CD14-positive monocyte (primary cell): ENCODE measurements around the gene PLXNA4. TPM values are rescaled to one million over a fixed set of nuclear protein-coding genes. Genes with fewer than 3 reads are reported as not detected.

ENCODE experiments used
- DNase-seq, 3 donors: peaks; one replicate each; pipeline ENCODE4 v3.0.0-alpha.2; 2011 to 2022
- H2AFZ ChIP-seq: 2 replicates; pipeline ENCODE4 v1.6.0; 2012; ENCODE audit warnings: mild to moderate bottlenecking, low read depth, low read length, inconsistent platforms; ENCODE audit not compliant: insufficient read depth, poor library complexity, severe bottlenecking
- H3K27ac ChIP-seq, 2 donors: 1 replicate in 1 of 2; 2 replicates in 1 of 2; pipeline ENCODE4 v1.5.1; 2012 to 2013; ENCODE audit warnings: low read length in 2 of 2, control low read depth in 1 of 2, inconsistent platforms in 1 of 2, low read depth in 1 of 2, mild to moderate bottlenecking in 1 of 2
- H3K27me3 ChIP-seq, 2 donors: one replicate each; pipeline versions ENCODE4 v1.6.0 to v1.6.1; 2011 to 2013; ENCODE audit warnings: low read length in 2 of 2; ENCODE audit not compliant: control insufficient read depth in 2 of 2, insufficient read depth in 2 of 2
- H3K36me3 ChIP-seq, 2 donors: replicated peaks in 1 of 2; 1 replicate in 1 of 2; 2 replicates in 1 of 2; pipeline versions ENCODE4 v1.5.1 to v1.6.1; 2012 to 2013; ENCODE audit warnings: low read length in 2 of 2, control low read depth in 1 of 2, inconsistent platforms in 1 of 2, mild to moderate bottlenecking in 1 of 2; ENCODE audit not compliant: insufficient read depth in 2 of 2, control insufficient read depth in 1 of 2
- H3K4me1 ChIP-seq, 2 donors: 1 replicate in 1 of 2; 2 replicates in 1 of 2; pipeline versions ENCODE4 v1.5.1 to v1.6.1; 2012 to 2013; ENCODE audit warnings: low read length in 2 of 2, control low read depth in 1 of 2, inconsistent platforms in 1 of 2, mild to moderate bottlenecking in 1 of 2, moderate library complexity in 1 of 2; ENCODE audit not compliant: insufficient read depth in 2 of 2, control insufficient read depth in 1 of 2
- H3K4me2 ChIP-seq: replicated peaks from 2 replicates; pipeline ENCODE3; 2012; ENCODE audit warnings: low read length, moderate library complexity, mild to moderate bottlenecking; ENCODE audit not compliant: poor library complexity, severe bottlenecking; ENCODE audit errors: extremely low read depth
- H3K4me3 ChIP-seq, 3 experiments: fragments of 200-600 bp in 1 of 3; sonication (generic) in 1 of 3; replicated peaks in 1 of 3; 1 replicate in 2 of 3; 2 replicates in 1 of 3; pipeline ENCODE4 v1.5.1; 2011 to 2013; ENCODE audit warnings: low read length in 3 of 3, mild to moderate bottlenecking in 3 of 3, control low read depth in 2 of 3, low read depth in 2 of 3, inconsistent platforms in 1 of 3, moderate library complexity in 1 of 3
- H3K79me2 ChIP-seq: 2 replicates; pipeline ENCODE4 v1.6.0; 2012; ENCODE audit warnings: mild to moderate bottlenecking, control low read depth, inconsistent platforms, low read length, moderate library complexity; ENCODE audit not compliant: insufficient read depth
- H3K9ac ChIP-seq: 2 replicates; pipeline ENCODE4 v1.6.0; 2017; ENCODE audit warnings: low read length, mild to moderate bottlenecking; ENCODE audit not compliant: insufficient read depth, poor library complexity, severe bottlenecking
- H3K9me3 ChIP-seq, 2 donors: replicated peaks in 1 of 2; 1 replicate in 1 of 2; 2 replicates in 1 of 2; pipeline versions ENCODE4 v1.5.1 to v1.6.1; 2012 to 2013; ENCODE audit warnings: low read length in 2 of 2, control low read depth in 1 of 2; ENCODE audit not compliant: control insufficient read depth in 1 of 2, insufficient read depth in 1 of 2
- H4K20me1 ChIP-seq: 2 replicates; pipeline ENCODE4 v1.6.0; 2012; ENCODE audit warnings: mild to moderate bottlenecking, low read length, control low read depth, moderate library complexity; ENCODE audit not compliant: insufficient read depth
- H3K27ac Mint-ChIP-seq, 7 donors: one replicate each; pipeline ENCODE4 v1.8.0; 2020; ENCODE audit warnings: mild to moderate bottlenecking in 7 of 7, mixed read lengths in 7 of 7, moderate library complexity in 6 of 7, inconsistent platforms in 2 of 7
- H3K27me3 Mint-ChIP-seq, 3 donors: one replicate each; pipeline ENCODE4 v1.8.0; 2021 to 2022; ENCODE audit warnings: low read depth in 3 of 3, mild to moderate bottlenecking in 3 of 3, mixed read lengths in 3 of 3, moderate library complexity in 3 of 3, inconsistent platforms in 1 of 3
- H3K36me3 Mint-ChIP-seq, 2 donors: one replicate each; pipeline ENCODE4 v1.8.0; 2020; ENCODE audit warnings: mixed read lengths in 2 of 2, inconsistent platforms in 1 of 2, mild to moderate bottlenecking in 1 of 2
- H3K4me1 Mint-ChIP-seq: one replicate; pipeline ENCODE4 v1.8.0; 2020; ENCODE audit warnings: mild to moderate bottlenecking, mixed read lengths
- H3K4me3 Mint-ChIP-seq, 2 donors: one replicate each; pipeline ENCODE4 v1.8.0; 2020; ENCODE audit warnings: mild to moderate bottlenecking in 2 of 2, mixed read lengths in 2 of 2, moderate library complexity in 1 of 2
- H3K9me3 Mint-ChIP-seq, 7 donors: one replicate each; pipeline ENCODE4 v1.8.0; 2020 to 2022; ENCODE audit warnings: mixed read lengths in 7 of 7, mild to moderate bottlenecking in 6 of 7, moderate library complexity in 6 of 7, inconsistent platforms in 2 of 7
- WGBS: methylation state at CpG from one replicate; pipeline ENCODE4 v1.1.5; 2013; ENCODE audit warnings: missing lambda C conversion rate; ENCODE audit not compliant: insufficient coverage; 5-methylcytosine and 5-hydroxymethylcytosine counted together
- intact Hi-C, 2 donors: fragments of 100-400 bp; cut with micrococcal nuclease; formaldehyde crosslinking; loops; one replicate each; pipeline versions ENCODE4 v1.15.0 to v1.15.1; 2023
- polyA plus RNA-seq, 3 donors: library from polyadenylated mRNA; depleted of rRNA in 1 of 3; unstranded in 2 of 3; stranded (reverse) in 1 of 3; fragments of 300-500 nt in 2 of 3; fragments of >200 nt in 1 of 3; fragmentation: Illumina TruSeq in 2 of 3; gene quantifications; 1 replicate in 2 of 3; 2 replicates in 1 of 3; pipeline ENCODE4 v1.2.3, GENCODE V29; 2012 to 2021
- TF ChIP-seq, protein P1 (sequence below): fragments of 200-600 bp; IDR thresholded peaks from one replicate; pipeline ENCODE4 v1.8.0; 2022; ENCODE audit warnings: antibody characterized with exemption, mild to moderate bottlenecking

Gene PLXNA4
- polyA plus RNA-seq, 3 donors: not detected

DNA sequence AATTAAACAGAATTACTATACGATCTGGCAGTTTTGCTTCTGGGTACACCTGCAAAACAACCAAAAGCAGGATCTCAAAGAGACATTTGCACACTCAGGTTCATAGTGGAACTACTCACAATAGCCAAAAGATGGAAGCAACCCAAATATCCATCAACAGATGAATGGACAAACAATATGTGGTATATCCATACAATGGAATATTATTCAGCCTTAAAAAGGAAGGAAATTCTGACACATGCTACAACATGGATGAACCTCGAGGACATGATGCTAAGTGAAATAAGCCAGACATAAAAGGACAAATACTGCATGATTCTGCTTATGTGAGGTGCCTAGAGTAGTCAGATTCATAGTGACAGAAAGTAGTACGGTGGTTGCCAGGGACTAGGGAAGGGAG lies 330.7 kb downstream of the PLXNA4 start:
- Mint-ChIP-seq H3K27ac (no peak overlapping the region), H3K27me3 (peaks cover 1 to 6% (median 2%) of the 10 kb centered on the region in 3 donors), H3K4me1 (no peaks in the 10 kb centered on the region), H3K4me3 (no peak overlapping the region), H3K36me3 (no peaks in the 10 kb centered on the region), H3K9me3 (peaks cover 0 to 5% (median 2%) of the 10 kb centered on the region in 7 donors)
- Histone ChIP-seq H3K4me1 (no peaks in the 10 kb centered on the region), H3K9ac (no peak overlapping the region), H3K4me2 (no peak overlapping the region), H3K9me3 (peaks cover 0 to 3% of the 10 kb centered on the region in 2 donors), H3K36me3 (no peaks in the 10 kb centered on the region), H3K79me2 (no peaks in the 10 kb centered on the region), H3K27me3 (peaks cover 0 to 2% of the 10 kb centered on the region in 2 donors), H2AFZ (no peak overlapping the region), H3K27ac (no peak overlapping the region), H3K4me3 (no peak overlapping the region), H4K20me1 (no peaks in the 10 kb centered on the region)
- 78% methylated on average over 3 of the region's 3 CpGs for WGBS
- TF ChIP-seq, protein P1, sequence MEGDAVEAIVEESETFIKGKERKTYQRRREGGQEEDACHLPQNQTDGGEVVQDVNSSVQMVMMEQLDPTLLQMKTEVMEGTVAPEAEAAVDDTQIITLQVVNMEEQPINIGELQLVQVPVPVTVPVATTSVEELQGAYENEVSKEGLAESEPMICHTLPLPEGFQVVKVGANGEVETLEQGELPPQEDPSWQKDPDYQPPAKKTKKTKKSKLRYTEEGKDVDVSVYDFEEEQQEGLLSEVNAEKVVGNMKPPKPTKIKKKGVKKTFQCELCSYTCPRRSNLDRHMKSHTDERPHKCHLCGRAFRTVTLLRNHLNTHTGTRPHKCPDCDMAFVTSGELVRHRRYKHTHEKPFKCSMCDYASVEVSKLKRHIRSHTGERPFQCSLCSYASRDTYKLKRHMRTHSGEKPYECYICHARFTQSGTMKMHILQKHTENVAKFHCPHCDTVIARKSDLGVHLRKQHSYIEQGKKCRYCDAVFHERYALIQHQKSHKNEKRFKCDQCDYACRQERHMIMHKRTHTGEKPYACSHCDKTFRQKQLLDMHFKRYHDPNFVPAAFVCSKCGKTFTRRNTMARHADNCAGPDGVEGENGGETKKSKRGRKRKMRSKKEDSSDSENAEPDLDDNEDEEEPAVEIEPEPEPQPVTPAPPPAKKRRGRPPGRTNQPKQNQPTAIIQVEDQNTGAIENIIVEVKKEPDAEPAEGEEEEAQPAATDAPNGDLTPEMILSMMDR: no peak
- intact Hi-C loops: no loop called here
- no peak for DNase-seq

DNA sequence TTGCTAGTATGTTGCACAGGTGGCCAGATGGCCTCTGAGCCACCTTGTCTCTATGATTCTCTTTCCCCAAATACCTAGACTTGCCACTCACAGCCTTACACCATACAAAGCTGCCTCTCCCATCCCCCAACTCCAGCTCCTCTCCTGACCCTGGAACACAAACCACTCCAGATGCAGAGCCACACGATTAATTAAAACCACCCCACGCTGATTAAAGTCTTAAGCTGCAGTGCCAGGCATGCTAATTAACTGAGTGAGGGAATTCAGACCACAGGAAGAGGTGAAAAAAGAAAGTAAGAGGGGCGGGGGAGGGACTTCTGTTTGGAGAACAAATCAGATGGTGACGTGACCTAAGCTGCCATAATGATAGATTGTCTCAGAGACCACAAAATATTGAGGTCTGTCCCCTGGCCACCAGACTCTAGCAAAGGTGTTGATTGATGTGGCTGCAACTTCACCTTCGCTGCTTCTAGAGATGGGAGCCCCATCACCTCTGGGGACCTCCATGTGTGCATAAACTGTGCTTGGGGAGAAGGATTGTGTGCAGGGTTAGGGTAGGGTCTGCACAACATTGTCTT lies 331.3 kb downstream of the PLXNA4 start:
- H3K4me3 Mint-ChIP-seq: no peak overlapping the region

More for the DNA sequence above, 331.3 kb downstream of the PLXNA4 start:
- no peaks in the 10 kb centered on the region for H3K4me1 Mint-ChIP-seq
- Histone ChIP-seq H3K4me1 (no peaks in the 10 kb centered on the region), H3K9me3 (peaks cover 0 to 3% of the 10 kb centered on the region in 2 donors), H3K27me3 (peaks cover 0 to 2% of the 10 kb centered on the region in 2 donors), H3K9ac (no peak overlapping the region), H3K79me2 (no peaks in the 10 kb centered on the region), H4K20me1 (no peaks in the 10 kb centered on the region), H3K4me2 (no peak overlapping the region), H2AFZ (no peak overlapping the region), H3K36me3 (no peaks in the 10 kb centered on the region), H3K4me3 (no peak overlapping the region), H3K27ac (no peak overlapping the region)
- TF ChIP-seq, protein P1: no peak
- intact Hi-C loops: no loop called here
- H3K27ac Mint-ChIP-seq: no peak overlapping the region
- DNase-seq: no peak
- H3K27me3 Mint-ChIP-seq: peaks cover 0 to 4% (median 1%) of the 10 kb centered on the region in 3 donors
- peaks cover 0 to 5% (median 2%) of the 10 kb centered on the region in 7 donors for H3K9me3 Mint-ChIP-seq
- WGBS: 80% methylated on average over 3 of the region's 5 CpGs
- H3K36me3 Mint-ChIP-seq: no peaks in the 10 kb centered on the region
